Measurements from ENCODE around the gene FGD6. TPM values are rescaled to one million over a fixed set of nuclear protein-coding genes. Genes with fewer than 3 reads are reported as not detected.

FGD6 gene
- total RNA-seq, 2 donors from 2014 or later, result 15.8 to 19.1 TPM

- Histone ChIP-seq H3K9me3 (no peaks in the 10 kb centered on the region), H3K36me3 (replicated peaks in 1 of 2; ENCODE audit: insufficient read depth in 1 of 2, low read depth in 2 of 2) (no peaks in the 10 kb centered on the region), H3K4me1 (no peaks in the 10 kb centered on the region), H3K27me3 (no peaks in the 10 kb centered on the region), H3K4me3 (no peak overlapping the region), H3K27ac (no peak overlapping the region)
- ATAC-seq (no peak), DNase-seq (no peak)
- intact Hi-C loops (cut with DNase I), result no loop called here
- TF ChIP-seq POLR2A (IDR thresholded peaks at IDR 0.05) (no peak), CTCF (IDR thresholded peaks at IDR 0.05) (no peak)
Measured at GRCh38 chr12:95185854-95186253, 31.4 kb downstream of the FGD6 start.

GRCh38 chr12:95185072-95185471 lies 32.2 kb downstream of the FGD6 start:
- no peaks in the 10 kb centered on the region for H3K36me3 ChIP-seq (replicated peaks in 1 of 2; ENCODE audit: insufficient read depth in 1 of 2, low read depth in 2 of 2)
- no peak overlapping the region for H3K4me3 ChIP-seq
- no peaks in the 10 kb centered on the region for H3K4me1 ChIP-seq
- no peak for DNase-seq
- TF ChIP-seq POLR2A (IDR thresholded peaks at IDR 0.05), result no peak
- no peak overlapping the region for H3K27ac ChIP-seq
- ATAC-seq, result no peak
- intact Hi-C loops (cut with DNase I), result no loop called here
- no peaks in the 10 kb centered on the region for H3K9me3 ChIP-seq
- H3K27me3 ChIP-seq, result no peaks in the 10 kb centered on the region
- 76 to 89% methylated on average over 8 of the region's 8 CpGs for WGBS, 2 donors

- intact Hi-C loops (cut with DNase I), result no loop called here
- no peaks in the 10 kb centered on the region for H3K9me3 ChIP-seq
- no peak overlapping the region for H3K27ac ChIP-seq
- TF ChIP-seq POLR2A (IDR thresholded peaks at IDR 0.05), result no peak
- no peak for TF ChIP-seq CTCF (IDR thresholded peaks at IDR 0.05)
- no peaks in the 10 kb centered on the region for H3K4me1 ChIP-seq
- H3K27me3 ChIP-seq, result no peaks in the 10 kb centered on the region
- no peak overlapping the region for H3K4me3 ChIP-seq
- H3K36me3 ChIP-seq (replicated peaks in 1 of 2; ENCODE audit: insufficient read depth in 1 of 2, low read depth in 2 of 2), result no peaks in the 10 kb centered on the region
- ATAC-seq, result no peak
- DNase-seq, result no peak
Measured at GRCh38 chr12:95184121-95184520, 33.1 kb downstream of the FGD6 start.

- no peaks in the 10 kb centered on the region for H3K9me3 ChIP-seq
- DNase-seq (no peak), ATAC-seq (no peak)
- TF ChIP-seq CTCF (IDR thresholded peaks at IDR 0.05) (no peak), POLR2A (IDR thresholded peaks at IDR 0.05) (no peak)
- H3K27me3 ChIP-seq, result no peaks in the 10 kb centered on the region
- no peak overlapping the region for H3K4me3 ChIP-seq
- 73% methylated on average over 5 of the region's 5 CpGs for WGBS, 2 donors
- H3K4me1 ChIP-seq, result no peaks in the 10 kb centered on the region
- intact Hi-C loops (cut with DNase I), result no loop called here
- H3K36me3 ChIP-seq (replicated peaks in 1 of 2; ENCODE audit: insufficient read depth in 1 of 2, low read depth in 2 of 2), result no peaks in the 10 kb centered on the region
- H3K27ac ChIP-seq, result no peak overlapping the region
Measured at GRCh38 chr12:95182868-95183415, 34.3 kb downstream of the FGD6 start.

GRCh38 chr12:95181103-95181502 lies 36.2 kb downstream of the FGD6 start:
- Histone ChIP-seq H3K4me1 (no peaks in the 10 kb centered on the region), H3K4me3 (no peak overlapping the region), H3K27ac (no peak overlapping the region), H3K36me3 (replicated peaks in 1 of 2; ENCODE audit: insufficient read depth in 1 of 2, low read depth in 2 of 2) (no peaks in the 10 kb centered on the region), H3K9me3 (no peaks in the 10 kb centered on the region), H3K27me3 (no peaks in the 10 kb centered on the region)
- DNase-seq, result no peak
- TF ChIP-seq POLR2A (IDR thresholded peaks at IDR 0.05) (no peak), CTCF (IDR thresholded peaks at IDR 0.05) (no peak)
- no peak for ATAC-seq
- intact Hi-C loops (cut with DNase I), result no loop called here
- 88 to 90% methylated on average over 2 of the region's 2 CpGs for WGBS, 2 donors

Measured in body of pancreas (tissue), 4 donors.